ENCODE data around the gene LHFPL5. TPM values are rescaled to one million over a fixed set of nuclear protein-coding genes. Genes with fewer than 3 reads are reported as not detected.

The LHFPL5 gene
- total RNA-seq, 1 experiment from 2014 or later = 0.42 TPM

GRCh38 chr6:35786810-35787209, 18.3 kb upstream of the LHFPL5 start:
- peaks cover 44% of the 10 kb centered on the region for H3K27me3 Mint-ChIP-seq (ENCODE audit: unreplicated experiment)
- peak overlapping the region; percentile 44 for H3K4me3 Mint-ChIP-seq (ENCODE audit: low read depth, unreplicated experiment)
- CTCF ChIA-PET = interaction anchor here (1.1 to 1.7 kb wide), 2 partner anchors 10 to 12 kb away, joined by 3 to 6 read pairs; no protein-coding TSS in a partner anchor
- BruUV-seq (replicated peaks) = no TSS peak
- H3K36me3 Mint-ChIP-seq (ENCODE audit: insufficient read depth, unreplicated experiment) = no peaks in the 10 kb centered on the region
- DNase-seq = no peak
- no peaks in the 10 kb centered on the region for H3K9me3 Mint-ChIP-seq (ENCODE audit: low read depth, unreplicated experiment)
- TF ChIP-seq CTCF (IDR thresholded peaks at IDR 0.05; ENCODE audit: unreplicated experiment) = no peak
- intact Hi-C loops (cut with micrococcal nuclease; ENCODE audit: unreplicated experiment) = no loop called here
- peaks cover 29% of the 10 kb centered on the region for H3K4me1 Mint-ChIP-seq (ENCODE audit: low read depth, unreplicated experiment)
- H3K27ac Mint-ChIP-seq (ENCODE audit: unreplicated experiment) = no peak overlapping the region

- Mint-ChIP-seq H3K9me3 (ENCODE audit: low read depth, unreplicated experiment) (no peaks in the 10 kb centered on the region), H3K27ac (ENCODE audit: unreplicated experiment) (no peak overlapping the region), H3K4me1 (ENCODE audit: low read depth, unreplicated experiment) (peaks cover 22% of the 10 kb centered on the region), H3K27me3 (ENCODE audit: unreplicated experiment) (peaks cover 47% of the 10 kb centered on the region), H3K36me3 (ENCODE audit: insufficient read depth, unreplicated experiment) (no peaks in the 10 kb centered on the region), H3K4me3 (ENCODE audit: low read depth, unreplicated experiment) (peak overlapping the region; percentile 44)
- BruUV-seq (replicated peaks) = no TSS peak
- CTCF ChIA-PET = interaction anchor here (0.6 to 1.7 kb wide), 5 partner anchors 9 to 1682 kb away, joined by 3 to 7 read pairs (median 3); no protein-coding TSS in a partner anchor
- no peak for TF ChIP-seq CTCF (IDR thresholded peaks at IDR 0.05; ENCODE audit: unreplicated experiment)
- intact Hi-C loops (cut with micrococcal nuclease; ENCODE audit: unreplicated experiment) = no loop called here
- no peak for DNase-seq
These were observed 17.6 kb upstream of the LHFPL5 start for GRCh38 chr6:35787266-35788218.

GRCh38 chr6:35788423-35788982, 16.6 kb upstream of the LHFPL5 start:
- no peaks in the 10 kb centered on the region for H3K9me3 Mint-ChIP-seq (ENCODE audit: low read depth, unreplicated experiment)
- intact Hi-C loops (cut with micrococcal nuclease; ENCODE audit: unreplicated experiment) = no loop called here
- no peak for DNase-seq
- H3K4me1 Mint-ChIP-seq (ENCODE audit: low read depth, unreplicated experiment) = peaks cover 20% of the 10 kb centered on the region
- H3K4me3 Mint-ChIP-seq (ENCODE audit: low read depth, unreplicated experiment) = no peak overlapping the region
- H3K27ac Mint-ChIP-seq (ENCODE audit: unreplicated experiment) = no peak overlapping the region
- CTCF ChIA-PET = interaction anchor here (1.1 kb wide), 1 partner anchor 25 kb away, joined by 3 read pairs; no protein-coding TSS in a partner anchor
- peaks cover 56% of the 10 kb centered on the region for H3K27me3 Mint-ChIP-seq (ENCODE audit: unreplicated experiment)
- no peak for TF ChIP-seq CTCF (IDR thresholded peaks at IDR 0.05; ENCODE audit: unreplicated experiment)
- no peaks in the 10 kb centered on the region for H3K36me3 Mint-ChIP-seq (ENCODE audit: insufficient read depth, unreplicated experiment)
- no TSS peak for BruUV-seq (replicated peaks)

GRCh38 chr6:35790683-35791082, 14.5 kb upstream of the LHFPL5 start:
- Mint-ChIP-seq H3K4me1 (ENCODE audit: low read depth, unreplicated experiment) (peaks cover 8% of the 10 kb centered on the region), H3K36me3 (ENCODE audit: insufficient read depth, unreplicated experiment) (no peaks in the 10 kb centered on the region), H3K27ac (ENCODE audit: unreplicated experiment) (no peak overlapping the region), H3K27me3 (ENCODE audit: unreplicated experiment) (peaks cover 65% of the 10 kb centered on the region), H3K4me3 (ENCODE audit: low read depth, unreplicated experiment) (no peak overlapping the region), H3K9me3 (ENCODE audit: low read depth, unreplicated experiment) (no peaks in the 10 kb centered on the region)
- intact Hi-C loops (cut with micrococcal nuclease; ENCODE audit: unreplicated experiment) = no loop called here
- BruUV-seq (replicated peaks) = no TSS peak
- DNase-seq = no peak
- no peak for TF ChIP-seq CTCF (IDR thresholded peaks at IDR 0.05; ENCODE audit: unreplicated experiment)
- CTCF ChIA-PET = interaction anchor here (0.5 to 0.7 kb wide), 4 partner anchors 203 to 847 kb away, joined by 3 to 6 read pairs (median 4); no protein-coding TSS in a partner anchor

Measured in Calu3 (cell line).